CD4-positive, alpha-beta T cell (primary cell): Measurements from ENCODE around the gene MAGI1. TPM values are rescaled to one million over a fixed set of nuclear protein-coding genes. Genes with fewer than 3 reads are reported as not detected.

Experiments used
- ATAC-seq: fragments of 200-7000 bp; cut with Tn5 transposase; one replicate; pipeline ENCODE4 v1.10.0; 2022; ENCODE audit warnings: mild to moderate bottlenecking; ENCODE audit not compliant: poor library complexity
- CTCF ChIA-PET: fragments of 350-600 bp; sonication (Branson Sonifier 250); formaldehyde crosslinking; loops from one replicate; lab custom pipeline; 2021; ENCODE audit warnings: antibody characterized with exemption, inconsistent platforms; lab: Charles Lee
- POLR2A ChIA-PET: fragments of 350-600 bp; sonication (Branson Sonifier 250); formaldehyde crosslinking; loops from one replicate; lab custom pipeline; 2021; ENCODE audit warnings: antibody characterized with exemption, inconsistent platforms; lab: Charles Lee
- DNase-seq, 14 experiments: peaks; one replicate each; pipeline ENCODE4 v3.0.0-alpha.2; 2013 to 2020; ENCODE audit warnings: mixed read lengths in 2 of 14
- H3K27ac ChIP-seq, 2 donors: one replicate each; pipeline versions ENCODE4 v1.5.1 to v1.7.0; 2013; ENCODE audit warnings: low read length in 2 of 2, low read depth in 1 of 2, mild to moderate bottlenecking in 1 of 2
- H3K27me3 ChIP-seq, 2 experiments: 1 replicate in 1 of 2; 2 replicates in 1 of 2; pipeline versions ENCODE4 v1.6.1 to v1.7.0; 2013; ENCODE audit warnings: low read length in 2 of 2, control low read depth in 1 of 2, mild to moderate bottlenecking in 1 of 2, moderate library complexity in 1 of 2; ENCODE audit not compliant: insufficient read depth in 2 of 2, control insufficient read depth in 1 of 2
- H3K36me3 ChIP-seq: one replicate; pipeline ENCODE4 v1.6.1; 2013; ENCODE audit warnings: low read length, control low read depth; ENCODE audit not compliant: insufficient read depth
- H3K4me1 ChIP-seq: one replicate; pipeline ENCODE4 v1.6.1; 2013; ENCODE audit warnings: low read length, control low read depth; ENCODE audit not compliant: insufficient read depth
- H3K4me3 ChIP-seq: one replicate; pipeline ENCODE4 v1.5.1; 2013; ENCODE audit warnings: mild to moderate bottlenecking, low read length, moderate library complexity
- H3K9me3 ChIP-seq, 2 experiments: 1 replicate in 1 of 2; 2 replicates in 1 of 2; pipeline versions ENCODE4 v1.6.1 to v1.7.0; 2013; ENCODE audit warnings: low read length in 2 of 2, mild to moderate bottlenecking in 2 of 2, control low read depth in 1 of 2, moderate library complexity in 1 of 2; ENCODE audit not compliant: control insufficient read depth in 1 of 2, insufficient read depth in 1 of 2
- H3K27ac Mint-ChIP-seq: one replicate; pipeline ENCODE4 v1.8.0; 2020; ENCODE audit warnings: mixed read lengths
- H3K27me3 Mint-ChIP-seq: one replicate; pipeline ENCODE4 v1.8.0; 2021; ENCODE audit warnings: mixed read lengths
- H3K36me3 Mint-ChIP-seq: one replicate; pipeline ENCODE4 v1.8.0; 2021; ENCODE audit warnings: low read depth, mixed read lengths
- H3K4me1 Mint-ChIP-seq: one replicate; pipeline ENCODE4 v1.8.0; 2021; ENCODE audit warnings: low read depth, mixed read lengths
- H3K4me3 Mint-ChIP-seq: one replicate; pipeline ENCODE4 v1.8.0; 2020; ENCODE audit warnings: mild to moderate bottlenecking, mixed read lengths
- H3K9me3 Mint-ChIP-seq: one replicate; pipeline ENCODE4 v1.8.0; 2020; ENCODE audit warnings: mixed read lengths
- CTCF ChIP-seq: fragments of 200-600 bp; IDR thresholded peaks from one replicate; pipeline ENCODE4 v1.8.0; 2022; ENCODE audit warnings: antibody characterized with exemption, mild to moderate bottlenecking
- intact Hi-C, 2 experiments: fragments of 100-400 bp; cut with DNase I in 1 of 2; cut with micrococcal nuclease in 1 of 2; formaldehyde crosslinking; loops; one replicate each; pipeline versions ENCODE4 v1.15.1 to v1.9.0; 2023 to 2025; cut with DNase I, micrococcal nuclease
- total RNA-seq, 174 experiments: library from RNA in 2 of 174; stranded (reverse) in 2 of 174; gene quantifications; one replicate each; pipeline ENCODE4 v1.2.3 and lab custom pipeline; 2021 to 2026

Gene MAGI1
- total RNA-seq, 2 experiments from 2014 or later: not detected

GRCh38 chr3:65992106-65992505 lies 46.6 kb downstream of the MAGI1 start:
- ATAC-seq (no peak), DNase-seq (no peak)
- Histone ChIP-seq H3K27ac (no peak overlapping the region), H3K36me3 (no peaks in the 10 kb centered on the region), H3K27me3 (no peaks in the 10 kb centered on the region), H3K4me1 (no peaks in the 10 kb centered on the region), H3K9me3 (no peaks in the 10 kb centered on the region), H3K4me3 (no peak overlapping the region)
- intact Hi-C loops: no loop called here
- Mint-ChIP-seq H3K27ac (no peak overlapping the region), H3K4me1 (no peaks in the 10 kb centered on the region), H3K4me3 (no peak overlapping the region), H3K36me3 (no peaks in the 10 kb centered on the region), H3K9me3 (peaks cover 4% of the 10 kb centered on the region), H3K27me3 (peaks cover 6% of the 10 kb centered on the region)
- CTCF ChIA-PET: no interaction called here
- POLR2A ChIA-PET: no interaction called here
- TF ChIP-seq CTCF: no peak

GRCh38 chr3:65988411-65989180 lies 50.1 kb downstream of the MAGI1 start:
- H3K27ac Mint-ChIP-seq: no peak overlapping the region
- CTCF ChIA-PET: no interaction called here
- Histone ChIP-seq H3K4me3 (no peak overlapping the region), H3K36me3 (no peaks in the 10 kb centered on the region), H3K27me3 (no peaks in the 10 kb centered on the region), H3K4me1 (no peaks in the 10 kb centered on the region), H3K27ac (no peak overlapping the region), H3K9me3 (no peaks in the 10 kb centered on the region)
- DNase-seq: no peak
- H3K4me3 Mint-ChIP-seq: no peak overlapping the region
- H3K36me3 Mint-ChIP-seq: no peaks in the 10 kb centered on the region
- H3K27me3 Mint-ChIP-seq: peaks cover 6% of the 10 kb centered on the region
- no peaks in the 10 kb centered on the region for H3K4me1 Mint-ChIP-seq
- POLR2A ChIA-PET: no interaction called here
- no peak for ATAC-seq
- TF ChIP-seq CTCF: no peak
- H3K9me3 Mint-ChIP-seq: peaks cover 4% of the 10 kb centered on the region
- intact Hi-C loops: no loop called here

GRCh38 chr3:65986285-65986684 lies 52.4 kb downstream of the MAGI1 start:
- Histone ChIP-seq H3K4me3 (no peak overlapping the region), H3K27ac (no peak overlapping the region), H3K4me1 (no peaks in the 10 kb centered on the region), H3K9me3 (no peaks in the 10 kb centered on the region), H3K27me3 (no peaks in the 10 kb centered on the region), H3K36me3 (no peaks in the 10 kb centered on the region)
- Mint-ChIP-seq H3K27me3 (peaks cover 6% of the 10 kb centered on the region), H3K9me3 (no peaks in the 10 kb centered on the region), H3K4me1 (no peaks in the 10 kb centered on the region), H3K27ac (no peak overlapping the region), H3K4me3 (no peak overlapping the region), H3K36me3 (no peaks in the 10 kb centered on the region)
- TF ChIP-seq CTCF: no peak
- intact Hi-C loops: no loop called here
- DNase-seq: no peak
- POLR2A ChIA-PET: no interaction called here
- ATAC-seq: no peak
- CTCF ChIA-PET: interaction anchor here (1.6 kb wide), 1 partner anchor 10 kb away, joined by 4 read pairs; no protein-coding TSS in a partner anchor
